Neural crest cell (in vitro differentiated cells): Measurements from ENCODE around the gene PEPD. TPM values are rescaled to one million over a fixed set of nuclear protein-coding genes. Genes with fewer than 3 reads are reported as not detected.

ENCODE experiments used
- DNase-seq: peaks from one replicate; pipeline ENCODE4 v3.0.0; 2021; ENCODE audit warnings: low read depth, mixed read lengths, low spot score
- H3K27ac Mint-ChIP-seq: one replicate; pipeline ENCODE4 v1.8.0; 2021; ENCODE audit warnings: mild to moderate bottlenecking, mixed read lengths; ENCODE audit not compliant: unreplicated experiment
- H3K27me3 Mint-ChIP-seq: 2 replicates; pipeline ENCODE4 v1.8.0; 2021; ENCODE audit warnings: low read depth, mild to moderate bottlenecking, mixed read lengths
- H3K36me3 Mint-ChIP-seq: 2 replicates; pipeline ENCODE4 v1.8.0; 2021; ENCODE audit warnings: low read depth, mild to moderate bottlenecking, mixed read lengths
- H3K4me1 Mint-ChIP-seq: 2 replicates; pipeline ENCODE4 v1.8.0; 2021; ENCODE audit warnings: mixed read lengths
- H3K4me3 Mint-ChIP-seq: one replicate; pipeline ENCODE4 v1.8.0; 2021; ENCODE audit warnings: mild to moderate bottlenecking, mixed read lengths
- H3K9me3 Mint-ChIP-seq: 2 replicates; pipeline ENCODE4 v1.8.0; 2021; ENCODE audit warnings: mixed read lengths
- CTCF ChIP-seq: fragments of 200-600 bp; sonication (generic); conservative IDR thresholded peaks from 2 replicates; pipeline ENCODE4 v1.5.0; 2021; ENCODE audit warnings: antibody characterized with exemption, mild to moderate bottlenecking
- total RNA-seq: library from RNA; stranded (reverse); gene quantifications from 2 replicates; pipeline ENCODE4 v1.2.1, GENCODE V29; 2021

PEPD gene
- total RNA-seq, 1 donor from 2014 or later: 39.0 TPM

- no peak for TF ChIP-seq CTCF
- Mint-ChIP-seq H3K4me3 (no peak overlapping the region), H3K4me1 (no peaks in the 10 kb centered on the region), H3K27ac (no peak overlapping the region), H3K9me3 (no peaks in the 10 kb centered on the region), H3K27me3 (peaks cover 26% of the 10 kb centered on the region), H3K36me3 (no peaks in the 10 kb centered on the region)
- DNase-seq: no peak
These were observed 155.5 kb downstream of the PEPD start for GRCh38 chr19:33366127-33366526.

GRCh38 chr19:33365691-33366090 is 155.9 kb downstream of the PEPD start:
- Mint-ChIP-seq H3K36me3 (no peaks in the 10 kb centered on the region), H3K4me1 (no peaks in the 10 kb centered on the region), H3K27me3 (peaks cover 26% of the 10 kb centered on the region), H3K4me3 (no peak overlapping the region), H3K27ac (no peak overlapping the region), H3K9me3 (no peaks in the 10 kb centered on the region)
- no peak for DNase-seq
- no peak for TF ChIP-seq CTCF

- no peak for TF ChIP-seq CTCF
These were observed 158.1 kb downstream of the PEPD start for GRCh38 chr19:33363476-33363875.

GRCh38 chr19:33362508-33363228 is 158.9 kb downstream of the PEPD start:
- no peaks in the 10 kb centered on the region for H3K9me3 Mint-ChIP-seq
- no peak for DNase-seq
- H3K4me3 Mint-ChIP-seq: no peak overlapping the region
- H3K4me1 Mint-ChIP-seq: no peaks in the 10 kb centered on the region
- no peaks in the 10 kb centered on the region for H3K36me3 Mint-ChIP-seq
- TF ChIP-seq CTCF: no peak
- peaks cover 30% of the 10 kb centered on the region for H3K27me3 Mint-ChIP-seq
- no peak overlapping the region for H3K27ac Mint-ChIP-seq

More at GRCh38 chr19:33363476-33363875, 158.1 kb downstream of the PEPD start:
- DNase-seq: no peak
- H3K9me3 Mint-ChIP-seq: no peaks in the 10 kb centered on the region
- H3K4me1 Mint-ChIP-seq: no peaks in the 10 kb centered on the region
- no peaks in the 10 kb centered on the region for H3K36me3 Mint-ChIP-seq
- no peak overlapping the region for H3K4me3 Mint-ChIP-seq
- no peak overlapping the region for H3K27ac Mint-ChIP-seq
- peaks cover 32% of the 10 kb centered on the region for H3K27me3 Mint-ChIP-seq

- peaks cover 3% of the 10 kb centered on the region for H3K36me3 Mint-ChIP-seq
- H3K4me1 Mint-ChIP-seq: no peaks in the 10 kb centered on the region
- no peak for DNase-seq
- no peak for TF ChIP-seq CTCF
- no peak overlapping the region for H3K4me3 Mint-ChIP-seq
- H3K27ac Mint-ChIP-seq: no peak overlapping the region
- peaks cover 7% of the 10 kb centered on the region for H3K9me3 Mint-ChIP-seq
- peaks cover 17% of the 10 kb centered on the region for H3K27me3 Mint-ChIP-seq
These were observed 162.0 kb downstream of the PEPD start for GRCh38 chr19:33359581-33359980.
